ENCODE data around the gene KHDRBS1.
A peak's percentile ranks its signal among the peaks of the same experiment; 100 is the strongest.
"Not testable (repeated sequence)": the region's sequence is repeated elsewhere in the genome, so short reads cannot be mapped to it uniquely, and the experiment has no call there.

Gene KHDRBS1

DNA sequence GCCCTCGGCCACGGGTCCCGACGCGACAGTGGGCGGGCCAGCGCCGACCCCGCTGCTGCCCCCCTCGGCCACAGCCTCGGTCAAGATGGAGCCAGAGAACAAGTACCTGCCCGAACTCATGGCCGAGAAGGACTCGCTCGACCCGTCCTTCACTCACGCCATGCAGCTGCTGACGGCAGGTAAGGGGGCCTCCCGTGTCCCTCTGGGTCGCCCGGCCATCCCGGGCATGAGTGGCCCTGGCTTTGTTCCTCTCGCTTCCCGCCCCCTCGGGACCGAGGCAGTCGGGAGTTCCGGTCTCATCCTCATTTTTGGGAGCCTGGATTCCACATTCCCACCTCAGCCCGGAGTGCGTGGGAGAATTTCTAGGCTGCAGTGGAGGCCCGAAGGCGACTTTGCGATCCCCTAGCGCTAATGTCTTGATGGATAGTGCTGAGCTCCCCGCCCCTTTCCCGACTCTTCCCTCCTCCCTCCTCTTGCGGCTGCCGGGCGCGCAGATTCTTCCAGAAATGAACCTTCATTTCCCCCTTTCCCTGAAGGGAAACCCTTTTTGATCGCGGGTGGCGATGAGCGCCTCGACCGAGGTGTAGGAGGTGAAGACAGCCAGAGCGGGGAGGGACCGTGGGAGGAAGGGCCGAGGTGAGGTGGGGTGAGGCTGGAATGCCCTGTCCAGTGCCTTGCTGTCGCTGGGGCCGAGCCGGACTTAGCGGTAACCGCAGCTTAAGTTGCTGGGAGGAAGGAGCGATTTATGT is 705 bp downstream of the KHDRBS1 start:
- DNase-seq = peak; percentile 16

DNA sequence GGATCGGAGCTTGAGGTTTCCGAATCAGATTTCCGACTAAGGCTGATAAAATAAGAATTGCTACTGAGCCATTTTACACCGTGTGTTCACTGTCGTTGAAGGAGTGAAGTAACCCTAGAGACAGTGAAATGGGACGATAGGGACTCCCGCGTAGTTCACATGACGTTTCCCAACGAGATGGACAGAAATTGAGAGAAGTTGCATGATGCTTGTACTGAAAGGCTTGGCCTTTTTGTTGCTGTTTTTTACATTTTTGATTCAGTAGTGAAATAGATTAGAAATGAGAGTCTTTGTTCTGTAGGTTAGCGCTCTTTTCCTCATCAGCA is 1.2 kb downstream of the KHDRBS1 start:
- DNase-seq = no peak

DNA sequence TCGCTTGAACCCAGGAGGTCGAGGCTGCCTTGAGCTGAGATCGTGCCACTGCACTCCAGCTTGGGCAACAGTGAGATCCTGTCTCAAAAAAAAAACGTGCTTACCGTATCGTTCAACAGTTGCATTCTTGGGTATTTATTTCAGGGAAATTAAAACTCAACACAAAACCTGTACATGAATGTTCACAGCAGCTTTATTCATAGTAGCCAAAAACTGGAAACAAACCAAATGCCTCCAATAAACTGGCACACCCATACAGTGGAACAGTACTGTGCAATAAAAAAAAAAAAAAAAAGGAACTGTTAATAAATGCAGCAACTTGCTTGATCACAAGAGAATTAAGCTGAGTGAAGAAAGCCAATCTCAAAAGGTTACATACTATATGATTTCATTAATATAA is 6.7 kb downstream of the KHDRBS1 start:
- no peak for DNase-seq

DNA sequence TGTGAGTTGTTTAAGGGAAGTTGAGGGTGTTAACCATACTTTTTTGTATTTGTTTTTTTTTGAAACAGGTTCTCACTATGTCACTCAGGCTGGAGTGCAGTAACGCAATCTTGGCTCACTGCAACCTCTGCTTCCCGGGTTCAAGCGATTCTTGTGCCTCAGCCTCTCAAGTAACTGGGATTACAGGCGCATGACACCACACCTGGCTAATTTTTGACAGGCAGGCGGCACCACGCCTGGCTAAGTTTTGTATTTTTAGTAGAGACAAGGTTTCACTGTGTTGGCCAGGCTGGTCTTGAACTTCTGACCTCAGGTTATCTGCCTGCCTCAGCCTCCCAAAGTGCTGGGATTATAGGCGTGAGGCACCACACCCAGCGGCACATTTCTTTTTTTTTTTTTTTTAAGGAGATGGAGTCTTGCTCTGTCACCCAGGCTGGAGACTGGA is 7.9 kb downstream of the KHDRBS1 start:
- DNase-seq = not testable (repeated sequence)

DNA sequence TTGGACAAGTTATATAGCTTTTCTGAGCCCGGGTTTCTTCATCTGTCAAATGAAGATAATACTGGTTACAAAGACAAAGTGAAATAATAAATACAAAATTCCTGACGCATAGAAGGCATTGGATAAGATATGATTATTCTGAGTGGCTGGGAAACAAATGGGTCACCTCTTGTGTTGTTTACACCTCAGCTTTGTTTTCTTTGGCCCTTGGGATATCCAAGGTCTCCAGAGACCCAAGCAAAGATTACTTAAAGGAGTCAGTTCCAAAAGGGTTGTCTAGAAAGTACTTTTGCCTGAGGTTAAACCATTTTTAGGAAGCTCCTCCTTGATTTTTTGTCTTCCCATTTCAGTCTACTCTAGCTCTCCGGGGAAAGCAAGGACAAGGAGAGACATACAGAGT is 9.7 kb downstream of the KHDRBS1 start:
- no peak for DNase-seq

DNA sequence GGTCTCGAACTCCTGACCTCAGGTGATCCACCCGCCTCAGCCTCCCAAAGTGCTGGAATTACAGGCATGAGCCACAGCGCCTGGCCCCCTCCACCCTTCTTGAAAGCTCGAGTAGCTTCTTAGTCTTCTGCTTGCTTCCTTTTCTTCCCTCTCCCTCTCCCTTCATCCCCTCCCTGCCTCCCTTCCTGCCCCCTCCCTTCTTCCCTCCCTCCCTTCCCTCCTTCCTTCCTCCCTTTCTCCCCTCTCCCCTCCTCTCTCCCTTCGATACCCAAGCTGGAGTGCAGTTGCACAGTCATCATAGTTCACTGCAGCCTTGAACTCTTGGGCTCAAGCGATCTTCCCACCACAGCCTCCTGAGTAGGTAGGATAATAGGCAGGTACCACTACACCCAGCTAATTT is 11.8 kb downstream of the KHDRBS1 start:
- no peak for DNase-seq

DNA sequence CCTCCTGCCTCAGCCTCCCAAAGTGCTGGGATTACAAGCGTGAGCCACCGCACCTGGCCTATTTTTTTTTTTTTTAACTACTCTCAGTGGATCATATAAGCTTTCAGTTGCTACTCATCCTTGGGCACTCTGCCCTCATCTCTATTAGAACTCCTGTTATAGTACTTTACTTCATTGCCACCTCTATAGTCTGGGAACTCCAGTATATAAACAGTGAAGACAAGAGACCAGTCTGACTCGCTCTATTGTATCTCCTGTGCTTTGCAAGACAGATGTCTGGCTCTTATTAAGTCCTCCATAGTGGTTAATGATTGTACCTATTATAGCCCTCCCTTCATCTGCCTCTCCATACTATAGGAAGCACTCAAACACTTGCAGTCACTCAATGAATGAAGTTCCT is 15.1 kb downstream of the KHDRBS1 start:
- no peak for DNase-seq

DNA sequence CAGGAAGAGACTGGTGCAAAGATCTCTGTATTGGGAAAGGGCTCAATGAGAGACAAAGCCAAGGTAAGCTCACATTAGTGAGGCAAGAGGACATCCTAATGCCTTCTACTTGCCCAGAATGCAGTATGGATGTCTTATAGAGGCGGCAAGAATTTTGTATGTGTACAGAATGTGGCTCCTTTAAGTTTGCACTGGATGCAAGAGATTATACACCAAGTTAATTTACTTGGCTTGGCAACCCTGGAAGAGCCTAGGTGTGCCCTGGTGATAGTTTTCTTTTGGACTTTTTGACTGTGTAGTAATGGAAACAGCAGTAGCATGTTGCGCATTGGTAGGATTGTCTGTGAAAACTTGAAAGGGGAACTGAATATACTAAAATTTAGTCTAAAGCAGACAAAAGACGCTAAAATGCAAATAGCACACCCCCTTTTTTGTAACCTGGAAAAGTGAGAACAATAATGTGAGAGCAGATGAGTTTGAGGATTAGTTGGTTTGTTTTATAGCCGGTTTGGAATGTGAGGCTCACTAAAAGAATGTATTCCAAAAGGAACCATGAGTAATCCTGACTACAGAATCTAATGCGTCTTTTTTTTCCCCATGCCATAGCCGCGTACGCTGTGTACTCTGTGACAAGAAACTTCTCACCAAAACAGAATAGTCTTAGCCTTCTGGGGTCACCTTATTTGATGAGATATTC is 18.1 kb downstream of the KHDRBS1 start:
- DNase-seq = no peak

DNA sequence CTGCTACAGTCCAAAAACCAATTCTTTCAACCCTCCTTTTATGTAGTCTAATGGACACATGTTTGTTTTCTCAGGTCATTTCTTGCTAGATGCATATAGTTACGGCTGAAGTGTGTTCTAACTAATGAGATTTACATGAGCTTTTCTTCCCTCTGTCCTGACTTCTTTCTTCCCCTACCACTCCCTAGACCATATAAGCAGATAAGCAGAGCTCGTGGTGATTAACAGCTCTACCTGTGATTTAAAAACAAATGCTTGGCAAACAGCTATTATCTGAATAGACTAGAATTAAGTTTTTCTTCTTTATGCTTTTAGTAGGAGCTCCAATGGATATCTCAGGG is 18.6 kb downstream of the KHDRBS1 start:
- DNase-seq = no peak

DNA sequence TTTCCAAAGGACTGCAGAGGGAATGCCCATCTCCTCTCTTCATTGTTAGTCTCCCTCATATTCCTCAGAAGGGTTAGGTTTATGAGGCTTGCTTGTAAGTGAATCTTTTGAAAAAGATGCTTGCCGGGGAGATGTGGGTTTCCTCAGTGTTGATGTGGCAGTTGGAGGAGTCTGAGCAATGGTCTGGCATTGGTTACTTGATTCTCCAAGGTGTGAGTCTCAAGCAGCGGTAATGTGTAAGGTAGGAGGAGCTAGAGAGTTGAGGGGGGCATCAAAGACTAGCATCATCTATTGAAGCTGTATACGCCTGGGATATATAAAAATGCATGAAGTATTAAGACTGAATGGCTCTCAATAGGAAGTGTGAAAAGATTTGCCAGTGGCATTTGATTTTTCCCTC is 21.5 kb downstream of the KHDRBS1 start:
- DNase-seq = no peak

DNA sequence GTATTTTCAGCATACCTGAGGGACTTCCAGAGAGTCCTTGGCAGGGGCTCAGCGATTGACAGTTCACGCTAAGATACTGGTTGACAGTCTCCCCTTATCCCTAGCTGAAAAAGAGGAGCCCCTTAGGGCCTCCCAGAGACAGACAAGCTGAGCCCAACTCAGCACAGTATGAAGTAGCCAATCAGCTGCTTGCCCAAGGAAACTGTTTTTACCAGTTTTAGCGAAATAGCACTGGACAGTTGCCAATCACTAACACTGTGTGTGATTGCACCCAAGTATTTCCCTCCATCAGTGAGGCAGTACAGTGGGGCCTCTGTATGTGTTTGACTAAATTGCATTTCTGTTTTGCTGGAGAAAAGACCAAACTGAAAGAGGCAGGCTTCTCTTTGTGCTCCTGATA is 27.0 kb downstream of the KHDRBS1 start:
- DNase-seq = no peak

DNA sequence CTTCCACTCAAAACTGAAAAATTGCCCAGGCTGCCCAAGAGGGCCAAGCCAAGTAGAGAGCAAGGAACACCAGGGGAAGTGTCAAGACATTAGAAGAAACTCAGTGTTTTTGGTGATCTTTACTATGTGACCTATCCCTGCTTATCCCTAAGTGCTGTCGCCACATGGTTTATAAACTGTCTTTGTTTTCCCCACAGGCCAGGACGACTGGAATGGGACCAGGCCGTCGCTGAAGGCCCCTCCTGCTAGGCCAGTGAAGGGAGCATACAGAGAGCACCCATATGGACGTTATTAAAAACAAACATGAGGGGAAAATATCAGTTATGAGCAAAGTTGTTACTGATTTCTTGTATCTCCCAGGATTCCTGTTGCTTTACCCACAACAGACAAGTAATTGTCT is 28.7 kb downstream of the KHDRBS1 start:
- DNase-seq = no peak

DNA sequence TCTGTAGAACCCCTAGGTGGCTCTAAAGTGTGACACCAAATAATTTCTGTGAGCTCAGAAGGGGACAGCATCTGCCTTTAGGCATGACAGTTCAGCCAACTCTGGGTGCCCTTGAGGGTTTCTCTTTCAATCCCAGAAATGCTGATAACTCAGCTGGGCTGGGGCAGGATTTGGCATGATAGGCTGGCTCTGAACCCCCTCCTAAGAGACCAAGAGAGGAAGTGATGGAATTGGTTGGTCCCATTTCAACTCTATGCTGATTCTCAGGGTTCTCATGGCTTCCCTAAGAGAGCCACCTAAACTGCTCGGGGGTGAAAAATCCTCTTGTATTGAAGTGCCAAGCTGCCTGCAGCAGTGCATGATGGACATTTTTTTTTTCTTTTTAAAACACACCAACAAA is 30.6 kb downstream of the KHDRBS1 start:
- DNase-seq = no peak

DNA sequence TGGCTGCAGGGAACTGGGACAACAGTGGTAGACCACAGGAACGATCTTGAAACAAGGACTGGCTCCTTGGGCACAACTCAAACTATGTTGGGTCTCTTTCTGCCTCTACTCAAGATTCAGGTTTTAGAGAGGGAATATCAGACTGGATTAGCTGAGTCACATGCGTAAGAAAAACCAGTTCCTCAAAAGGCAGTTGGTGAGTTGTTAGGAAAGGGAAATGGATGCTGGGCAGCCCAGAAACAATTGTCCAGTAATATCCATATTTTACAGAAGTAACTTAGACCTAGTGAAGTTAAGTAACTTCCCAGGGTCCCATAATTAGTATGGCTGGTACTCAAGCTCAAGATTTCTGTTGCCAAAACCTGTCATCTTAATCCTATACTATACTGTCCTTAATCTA is 32.1 kb downstream of the KHDRBS1 start:
- DNase-seq = no peak

DNA sequence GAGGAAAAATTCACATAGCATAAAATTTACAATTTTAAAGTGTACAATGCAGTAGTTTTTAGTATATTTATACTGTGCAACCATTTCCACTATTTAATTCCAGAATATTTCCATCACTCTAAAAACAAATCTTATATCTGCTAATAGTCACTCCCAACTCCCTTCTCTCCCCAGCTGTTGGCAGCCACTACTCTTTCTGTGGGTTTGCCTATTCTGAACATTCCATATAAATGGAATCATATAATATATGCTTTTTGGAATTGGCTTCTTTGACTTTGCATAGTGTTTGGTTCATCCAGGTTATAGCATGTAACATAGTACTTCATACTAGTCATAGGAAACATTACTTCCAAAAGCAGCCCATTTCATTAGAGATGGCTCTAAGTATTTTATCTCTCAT is 34.0 kb downstream of the KHDRBS1 start:
- no peak for DNase-seq

DNA sequence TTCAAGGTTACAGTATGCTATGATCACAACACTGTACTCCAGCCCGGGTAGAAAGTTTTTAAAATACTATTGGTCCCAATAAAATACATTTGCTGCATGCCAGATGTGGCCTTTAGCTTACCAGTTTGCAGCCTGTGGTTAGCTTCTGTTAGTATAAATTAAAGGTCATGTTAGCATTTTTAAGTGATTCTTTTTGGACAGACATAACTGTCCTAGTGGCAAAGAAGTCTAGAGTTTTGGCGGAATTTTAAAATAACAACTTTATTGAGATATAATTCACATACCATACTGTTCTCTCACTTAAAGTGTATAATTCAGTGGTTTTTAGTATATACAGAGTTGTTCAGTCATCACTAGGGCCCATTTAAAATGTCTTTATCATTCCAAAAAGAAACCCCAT is 34.8 kb downstream of the KHDRBS1 start:
- DNase-seq = no peak

DNA sequence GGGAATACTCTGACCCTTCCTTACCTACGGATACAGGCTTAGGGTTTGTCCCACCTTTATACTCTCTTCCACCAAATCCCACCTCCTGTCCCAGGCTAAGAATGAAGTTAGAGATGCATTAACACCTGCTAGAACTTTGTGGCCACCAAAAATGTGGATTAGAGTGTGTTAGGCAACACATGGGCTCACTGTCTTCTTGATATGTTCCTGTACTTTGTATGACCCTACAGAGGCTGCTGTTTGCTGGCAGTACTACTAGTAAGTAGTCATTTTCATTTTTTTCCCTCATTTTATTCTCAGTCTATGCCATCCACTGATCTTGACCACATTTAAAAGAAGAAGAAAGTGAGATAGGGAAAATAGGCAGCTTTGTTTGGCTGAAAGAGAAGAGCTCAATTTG is 38.0 kb downstream of the KHDRBS1 start:
- DNase-seq = no peak

DNA sequence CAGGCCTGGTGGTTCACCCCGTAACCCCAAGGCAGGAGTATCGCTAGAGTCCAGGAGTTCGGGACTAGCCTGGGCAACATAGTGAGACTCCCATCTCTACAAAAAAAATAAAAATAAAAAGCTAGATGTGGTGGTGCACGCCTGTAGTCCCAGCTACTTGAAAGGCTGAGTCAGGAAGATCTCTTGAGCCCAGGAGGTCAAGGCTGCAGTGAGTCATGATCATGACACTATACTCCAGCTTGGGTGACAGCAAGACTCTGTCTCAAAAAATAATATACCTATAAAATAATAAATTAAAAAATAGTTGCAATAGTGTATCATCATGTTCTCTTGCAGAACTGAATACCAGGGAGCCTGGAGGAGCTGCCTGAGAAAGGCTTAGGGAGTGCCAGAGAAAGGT is 39.2 kb downstream of the KHDRBS1 start:
- no peak for DNase-seq

DNA sequence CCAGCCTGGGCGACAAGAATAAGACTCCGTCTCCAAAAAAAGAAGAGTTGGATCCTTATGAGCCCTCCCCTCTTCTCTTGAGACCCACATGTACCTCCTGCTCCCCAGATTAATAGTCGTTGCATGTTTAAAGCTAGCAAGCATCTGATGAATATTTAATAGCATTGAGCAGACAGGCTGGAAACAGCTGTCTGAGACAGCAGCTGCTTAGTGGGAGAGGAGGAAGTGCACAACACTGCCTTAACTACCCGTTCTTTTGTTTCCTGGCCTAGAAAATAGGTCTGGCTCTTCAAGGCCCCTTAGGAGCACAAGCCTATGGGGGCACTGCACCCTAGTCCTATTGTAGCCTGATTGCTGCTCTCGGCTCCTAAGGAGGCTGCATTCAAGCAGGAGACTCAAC is 41.7 kb downstream of the KHDRBS1 start:
- no peak for DNase-seq

DNA sequence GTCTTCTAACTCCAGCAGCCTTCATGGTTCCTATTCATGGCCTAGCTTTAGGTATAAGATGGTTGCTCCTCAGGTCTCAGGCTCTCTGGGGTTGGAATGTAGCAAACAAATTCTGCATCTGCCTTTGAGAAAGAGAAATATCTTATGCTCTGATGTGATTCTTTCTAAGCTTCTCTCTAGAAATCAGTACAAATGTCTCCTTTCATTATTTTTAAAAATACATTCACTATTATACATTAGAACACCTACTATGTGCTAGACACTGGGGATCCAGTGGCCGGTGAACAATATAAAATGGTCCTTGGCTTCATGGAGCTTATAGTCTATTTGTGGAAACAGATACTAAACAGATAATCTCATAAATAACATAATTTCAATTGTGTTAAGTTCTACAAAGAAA is 42.9 kb downstream of the KHDRBS1 start:
- no peak for DNase-seq

DNA sequence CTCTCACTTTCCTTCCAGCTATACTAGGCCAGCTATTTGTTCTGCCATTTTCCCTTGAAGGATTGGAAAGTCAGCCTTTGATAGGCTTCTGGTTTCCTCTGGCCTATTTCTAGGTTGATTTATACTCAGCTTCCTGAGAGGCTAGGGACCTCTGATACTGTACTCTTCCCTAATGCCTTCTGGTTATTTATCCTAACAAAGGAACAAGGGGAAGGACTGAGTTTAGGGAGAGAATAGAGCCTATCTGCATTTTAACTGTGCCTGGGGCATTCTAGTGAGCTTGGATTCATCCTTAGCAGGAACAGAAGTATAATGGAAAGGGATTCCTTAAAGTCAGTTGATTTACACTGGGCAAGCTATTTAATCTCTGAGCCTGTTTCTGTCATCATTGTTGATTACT is 47.2 kb downstream of the KHDRBS1 start:
- DNase-seq = no peak

DNA sequence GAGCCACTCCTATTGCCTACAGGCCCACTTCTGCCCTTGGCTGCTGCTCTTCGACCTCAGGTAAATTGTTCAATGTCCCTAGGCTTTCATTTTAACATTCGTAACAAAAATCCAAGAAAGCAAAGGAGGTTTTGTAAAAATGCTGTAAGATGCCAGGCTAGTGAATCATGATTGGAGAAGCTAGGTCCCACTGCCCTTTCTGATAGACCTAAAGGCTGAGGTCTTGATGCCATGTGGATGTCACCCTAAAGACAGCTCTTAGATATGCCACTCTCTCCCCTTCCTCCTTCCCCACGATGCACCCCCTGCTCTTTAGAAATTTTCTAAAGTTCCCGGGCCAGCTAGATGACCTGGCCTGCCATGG is 49.2 kb downstream of the KHDRBS1 start:
- DNase-seq = no peak

DNA sequence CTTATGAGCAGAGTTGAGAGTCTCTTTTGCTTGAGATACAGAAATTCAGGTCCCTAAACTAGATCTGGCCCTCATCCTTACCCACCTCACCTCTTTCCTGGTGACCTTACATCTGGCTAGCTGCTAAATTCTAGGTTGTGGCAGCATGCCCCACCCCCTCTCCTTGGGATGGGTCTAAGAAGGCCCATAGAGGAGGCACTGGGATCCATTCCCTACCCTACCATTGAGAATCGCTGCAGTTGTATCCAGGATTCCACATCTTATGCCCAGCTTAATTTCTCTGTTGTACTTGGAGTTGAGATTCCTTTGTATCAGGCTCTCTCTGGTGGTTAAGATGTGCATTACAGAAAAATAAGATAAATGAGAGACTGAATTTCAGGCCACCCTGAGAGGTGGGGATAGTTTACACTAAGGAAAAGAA is 49.6 kb downstream of the KHDRBS1 start:
- DNase-seq = no peak

DNA sequence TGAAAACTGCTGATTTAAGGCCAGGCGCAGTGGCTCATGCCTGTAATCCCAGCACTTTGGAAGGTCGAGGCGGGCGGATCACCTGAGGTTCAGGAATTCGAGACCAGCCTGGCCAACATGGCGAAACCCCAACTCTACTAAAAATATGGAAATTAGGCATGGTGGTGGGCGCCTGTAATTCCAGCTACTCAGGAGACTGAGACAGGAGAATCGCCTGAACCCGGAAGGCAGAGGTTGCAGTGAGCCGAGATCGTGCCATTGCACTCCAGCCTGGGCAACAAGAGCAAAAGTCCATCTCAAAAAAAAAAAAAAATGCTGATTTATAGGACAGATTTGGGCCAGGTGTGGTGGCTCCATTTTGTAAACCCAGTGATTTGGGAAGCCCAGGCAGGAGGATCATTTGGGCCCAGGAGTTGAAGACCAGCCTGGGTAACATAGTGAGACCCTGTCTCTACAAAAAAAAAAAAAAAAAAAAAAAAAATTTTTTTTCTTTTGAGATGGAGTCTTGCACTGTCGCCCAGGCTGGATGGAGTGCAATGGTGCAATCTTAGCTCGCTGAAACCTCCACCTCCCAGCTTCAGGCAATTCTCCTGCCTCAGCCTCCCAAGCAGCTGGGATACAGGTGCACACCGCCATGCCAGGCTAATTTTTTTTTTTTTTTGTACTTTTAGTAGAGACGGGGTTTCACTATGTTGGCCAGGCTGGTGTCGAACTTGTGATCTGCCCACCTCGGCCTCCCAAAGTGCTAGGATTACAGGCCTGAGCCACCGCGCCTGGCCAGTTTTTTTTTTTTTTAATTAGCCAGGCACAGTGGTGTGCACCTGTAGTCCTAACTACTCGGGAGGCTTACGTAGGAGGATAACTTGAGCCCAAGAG is 52.2 kb downstream of the KHDRBS1 start:
- not testable (repeated sequence) for DNase-seq

All from activated CD4-positive, alpha-beta T cell treated with anti-CD3 and anti-CD28 coated beads for 1 hour (primary cell).